HG02870 (cell line): ENCODE data around the gene AGPAT4.
"Not testable (repeated sequence)": the region's sequence is repeated elsewhere in the genome, so short reads cannot be mapped to it uniquely, and the experiment has no call there.

ENCODE experiments used
- ATAC-seq: cut with Tn5 transposase; IDR thresholded peaks from one replicate; pipeline ENCODE4 v1.9.1; 2021; ENCODE audit warnings: mild to moderate bottlenecking, moderate library complexity; ENCODE audit not compliant: unreplicated experiment

Gene AGPAT4, protein sequence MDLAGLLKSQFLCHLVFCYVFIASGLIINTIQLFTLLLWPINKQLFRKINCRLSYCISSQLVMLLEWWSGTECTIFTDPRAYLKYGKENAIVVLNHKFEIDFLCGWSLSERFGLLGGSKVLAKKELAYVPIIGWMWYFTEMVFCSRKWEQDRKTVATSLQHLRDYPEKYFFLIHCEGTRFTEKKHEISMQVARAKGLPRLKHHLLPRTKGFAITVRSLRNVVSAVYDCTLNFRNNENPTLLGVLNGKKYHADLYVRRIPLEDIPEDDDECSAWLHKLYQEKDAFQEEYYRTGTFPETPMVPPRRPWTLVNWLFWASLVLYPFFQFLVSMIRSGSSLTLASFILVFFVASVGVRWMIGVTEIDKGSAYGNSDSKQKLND

DNA sequence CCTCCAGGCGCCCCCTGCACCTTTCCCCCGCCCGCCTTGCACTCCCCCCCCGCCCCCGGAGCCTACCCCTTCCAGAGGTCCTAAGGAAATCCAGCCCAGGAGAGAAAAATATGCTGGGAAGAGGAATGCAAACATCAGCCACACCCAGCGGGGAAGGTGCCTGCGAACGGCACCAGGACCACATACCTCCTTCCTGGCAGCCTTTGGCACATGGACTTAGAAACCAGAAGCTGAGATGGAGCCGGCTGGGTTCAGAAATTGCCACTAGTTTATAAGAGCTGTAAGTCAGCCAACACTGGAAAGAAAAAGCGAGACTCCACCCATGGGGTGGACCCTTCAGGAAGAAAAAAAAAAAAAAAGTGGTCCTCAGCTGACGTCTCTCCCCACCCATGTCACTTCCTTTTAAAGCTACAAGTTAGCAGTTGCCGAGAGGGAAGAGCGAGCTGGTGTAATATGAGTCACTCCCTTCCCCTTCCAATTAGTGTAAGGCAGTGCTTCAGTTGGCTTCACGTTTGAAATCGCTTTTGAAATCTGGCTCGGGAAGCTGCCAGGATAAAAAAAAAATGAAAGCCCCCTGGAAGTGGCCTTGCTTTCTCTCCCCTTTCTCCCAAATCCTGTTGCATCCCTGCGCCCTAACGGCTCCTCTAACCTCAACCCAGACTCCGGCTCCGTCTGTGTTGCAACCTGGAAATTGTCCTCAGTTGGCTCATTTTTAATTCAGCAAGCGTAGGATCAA, at the start of gene AGPAT4:
Gene AGPAT4, minus strand, starts transcription at position 310 of the 736 bp plus-strand sequence. CDS start 41,848 bp downstream, outside the sequence.
- peak; percentile 99 for ATAC-seq

- no peak for ATAC-seq
Measured at GRCh38 chr6:161319231-161319630, 45.4 kb upstream of the AGPAT4 start.

- no peak for ATAC-seq
Measured at GRCh38 chr6:161318456-161318855, 44.6 kb upstream of the AGPAT4 start.

- ATAC-seq: no peak
Measured at GRCh38 chr6:161316531-161316930, 42.7 kb upstream of the AGPAT4 start.

DNA sequence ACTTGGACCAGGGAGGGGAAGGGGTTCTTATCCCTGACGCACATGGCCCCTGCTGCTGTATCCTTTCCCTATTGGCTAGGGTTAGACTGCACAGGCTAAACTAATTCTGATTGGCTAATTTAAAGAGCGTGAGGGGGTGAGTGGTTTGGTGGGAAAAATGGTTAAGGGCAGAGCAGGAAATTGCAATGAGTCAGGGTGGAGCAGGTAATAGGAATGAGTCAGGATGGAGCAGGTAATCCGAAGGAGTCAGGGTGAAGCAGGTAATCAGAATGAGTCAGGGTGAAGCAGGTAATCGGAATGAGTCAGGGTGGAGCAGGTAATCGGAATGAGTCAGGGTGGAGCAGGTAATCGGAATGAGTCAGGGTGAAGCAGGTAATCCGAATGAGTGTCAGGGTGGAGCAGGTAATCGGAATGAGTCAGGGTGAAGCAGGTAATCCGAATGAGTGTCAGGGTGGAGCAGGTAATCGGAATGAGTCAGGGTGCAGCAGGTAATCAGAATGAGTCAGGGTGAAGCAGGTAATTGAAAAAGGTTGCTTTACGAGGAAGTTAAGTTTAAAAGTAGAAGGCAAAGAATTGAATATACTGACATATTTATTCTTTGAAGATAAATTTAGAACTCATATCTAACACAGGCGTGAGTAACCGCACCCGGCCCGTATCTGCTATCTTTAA, 41.5 kb upstream of the AGPAT4 start:
- not testable (repeated sequence) for ATAC-seq

GRCh38 chr6:161314541-161315245, 40.8 kb upstream of the AGPAT4 start:
- not testable (repeated sequence) for ATAC-seq

GRCh38 chr6:161313940-161314509, 40.2 kb upstream of the AGPAT4 start:
- ATAC-seq: no peak

GRCh38 chr6:161313475-161313874, 39.6 kb upstream of the AGPAT4 start:
- not testable (repeated sequence) for ATAC-seq

- not testable (repeated sequence) for ATAC-seq
Measured at GRCh38 chr6:161309774-161310173, 35.9 kb upstream of the AGPAT4 start.

GRCh38 chr6:161308075-161308655, 34.3 kb upstream of the AGPAT4 start:
- no peak for ATAC-seq

- no peak for ATAC-seq
Measured at GRCh38 chr6:161305860-161306259, 32.0 kb upstream of the AGPAT4 start.

DNA sequence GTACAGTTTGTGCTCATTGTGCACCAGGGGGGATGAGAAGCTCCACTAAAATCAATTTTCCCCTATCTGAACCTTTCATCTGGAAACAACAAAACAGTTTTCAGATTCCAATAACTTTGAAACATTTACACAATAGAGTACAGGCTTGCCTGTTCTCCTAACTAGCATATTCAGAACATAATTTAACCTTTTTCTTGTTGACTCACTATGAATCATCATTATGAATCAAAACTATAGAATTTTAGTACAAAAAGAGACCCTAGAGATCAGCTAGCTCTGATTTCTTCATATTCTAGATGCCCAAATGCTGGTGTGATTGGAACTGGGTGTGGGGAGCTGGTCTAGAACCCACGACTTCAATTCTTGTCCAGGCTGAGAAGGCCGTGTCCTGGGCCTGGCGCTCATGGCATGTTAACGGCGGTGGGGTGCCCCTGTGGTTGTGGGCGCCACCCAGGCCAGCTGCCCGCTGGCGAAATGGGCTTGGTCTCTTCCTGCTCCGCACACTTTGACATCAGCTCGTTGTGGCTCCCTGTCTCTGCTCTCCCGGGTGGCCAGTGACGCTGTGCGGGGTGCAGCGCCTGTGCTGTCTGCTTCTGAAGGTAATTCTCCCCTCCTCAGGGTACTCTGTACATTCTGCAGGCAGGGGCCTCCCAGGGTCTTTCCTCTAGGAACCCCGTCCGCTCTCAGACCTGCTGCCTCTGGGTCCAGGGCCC, 29.9 kb upstream of the AGPAT4 start:
- no peak for ATAC-seq

GRCh38 chr6:161302949-161303348, 29.1 kb upstream of the AGPAT4 start:
- no peak for ATAC-seq

DNA sequence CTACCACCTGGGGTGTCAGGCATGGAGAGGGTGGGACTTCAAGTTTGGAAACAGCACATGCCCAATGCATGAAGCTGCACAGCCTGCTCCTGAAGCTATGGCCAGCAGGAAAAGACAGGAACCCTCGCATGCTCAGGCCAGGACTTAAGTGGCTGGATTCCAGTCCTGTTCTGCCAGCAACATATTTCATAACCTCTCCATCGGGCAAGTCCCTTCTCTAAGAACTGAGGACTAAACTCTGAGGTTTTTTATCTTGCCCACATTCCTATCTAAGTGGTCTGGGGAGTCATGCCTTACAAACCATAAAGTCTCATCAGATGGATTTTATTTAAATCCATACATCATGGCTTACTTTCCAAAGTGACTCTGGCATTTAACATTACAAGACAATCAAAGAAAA, 27.5 kb upstream of the AGPAT4 start:
- no peak for ATAC-seq

DNA sequence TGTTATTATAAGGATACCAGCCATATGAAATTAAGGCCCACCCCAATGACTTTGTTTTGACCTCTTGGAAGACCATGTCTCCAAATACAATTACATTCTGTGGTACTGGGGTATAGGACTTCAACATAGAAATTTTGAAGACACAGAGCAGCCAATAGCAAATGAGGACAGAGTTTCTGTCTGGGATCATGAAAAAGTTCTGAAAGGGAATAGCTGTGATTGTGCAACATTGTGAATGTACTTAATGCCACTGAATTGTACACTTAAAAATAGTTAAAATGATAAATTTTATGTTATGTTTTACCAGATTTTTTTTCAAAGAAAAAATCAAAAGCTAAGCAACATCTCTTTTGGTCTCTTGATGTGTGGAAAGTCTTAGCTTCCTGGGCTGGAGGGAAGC, 27.0 kb upstream of the AGPAT4 start:
- no peak for ATAC-seq

- no peak for ATAC-seq
Measured at GRCh38 chr6:161299726-161300125, 25.9 kb upstream of the AGPAT4 start.

DNA sequence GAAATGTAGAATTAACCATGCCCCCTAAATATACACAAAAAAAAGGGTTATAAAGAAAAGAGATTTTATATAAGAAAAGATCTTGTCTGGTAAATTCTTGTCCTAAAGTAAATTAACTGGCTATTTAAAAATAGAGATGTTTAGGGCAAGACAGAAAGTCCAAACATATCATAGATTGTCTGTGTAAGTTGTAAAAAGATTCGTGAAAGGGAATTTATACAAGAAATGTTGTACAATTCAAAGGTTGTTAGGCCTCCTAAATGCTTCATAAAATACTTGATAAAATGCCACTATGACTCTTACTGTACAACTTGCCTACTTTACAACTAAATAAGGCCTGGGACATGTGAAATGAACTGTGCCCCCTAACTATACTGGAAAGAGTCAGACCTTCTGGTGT, 21.9 kb upstream of the AGPAT4 start:
- no peak for ATAC-seq

DNA sequence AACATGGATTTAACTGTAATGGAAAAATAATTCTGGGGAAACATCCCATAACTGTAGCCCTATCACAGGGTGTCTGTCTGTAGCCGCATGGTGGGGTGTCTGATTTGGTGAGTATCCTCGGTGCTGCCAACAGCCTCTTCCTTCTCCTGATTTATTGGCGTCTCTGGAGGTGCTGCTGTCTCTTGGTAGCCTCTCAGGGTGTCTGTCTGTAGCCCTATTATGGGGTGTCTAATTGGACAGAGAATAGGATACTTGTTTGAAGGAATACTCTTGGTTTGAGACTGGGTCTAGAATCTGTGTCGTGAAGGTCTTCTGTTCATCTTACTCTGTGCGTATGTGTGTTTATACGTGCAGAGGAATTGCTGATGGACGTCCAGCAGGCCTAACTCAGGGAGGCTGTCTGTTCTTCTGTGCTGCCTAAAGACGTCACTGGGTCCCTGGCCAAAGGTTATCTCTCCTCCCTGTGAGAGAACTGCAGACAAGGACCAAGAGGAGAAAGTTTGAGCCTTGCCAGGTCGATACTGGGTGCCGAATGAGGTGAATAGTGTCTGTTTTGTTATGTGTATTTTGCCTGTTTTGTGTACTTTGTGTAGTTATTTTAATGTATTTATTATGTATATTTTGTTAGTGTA, 18.9 kb upstream of the AGPAT4 start:
- no peak for ATAC-seq

DNA sequence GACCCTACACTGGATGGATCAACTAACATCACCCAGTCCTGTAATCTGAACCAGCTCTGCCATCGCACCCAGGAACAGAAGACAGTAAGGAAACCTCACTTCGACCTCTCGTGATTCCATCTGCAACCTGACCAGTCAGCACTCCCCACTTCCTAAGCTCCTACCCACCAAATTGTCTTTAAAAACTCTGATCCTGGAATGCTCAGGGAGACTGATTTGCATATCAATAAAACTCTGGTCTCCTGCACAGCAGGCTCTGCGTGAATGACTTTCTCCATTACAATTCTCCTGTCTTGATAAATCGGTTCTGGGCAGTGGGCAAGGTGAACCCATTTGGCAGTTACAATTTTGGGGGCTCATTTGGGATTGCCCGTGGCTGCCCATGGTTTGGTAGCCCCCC, 18.3 kb upstream of the AGPAT4 start:
- no peak for ATAC-seq
